HepG2 (cell line): ENCODE results near the gene ITPR1. TPM values are rescaled to one million over a fixed set of nuclear protein-coding genes. Genes with fewer than 3 reads are reported as not detected.

ENCODE experiments used
- ATAC-seq: fragments of 200-7000 bp; cut with Tn5 transposase; 3 replicates; pipeline ENCODE4 v1.9.1; 2020; ENCODE audit warnings: mild to moderate bottlenecking, moderate library complexity
- BruUV-seq: library from RNA; stranded (reverse); fragments of 400-500 nt; replicated peaks from 2 replicates; lab custom pipeline; 2021; lab: Mats Ljungman, UMichigan
- CTCF ChIA-PET: fragments of 300-600 bp; formaldehyde crosslinking; extraction: SDS; loops from one replicate; lab custom pipeline; 2021; ENCODE audit warnings: low total read pairs, inconsistent platforms, low intra/inter-chr PET ratio; lab: Yijun Ruan, JAX
- POLR2A ChIA-PET: fragments of 350-600 bp; sonication (Branson Sonifier 250); formaldehyde crosslinking; loops from one replicate; lab custom pipeline; 2020; ENCODE audit warnings: antibody characterized with exemption, inconsistent platforms; lab: Yijun Ruan, JAX
- DNase-seq: peaks from one replicate; pipeline ENCODE4 v3.0.0-alpha.2; 2015; ENCODE audit warnings: low spot score
- FAIRE-seq: peaks from 3 replicates; lab custom pipeline; 2011; peaks lifted over from hg19 to GRCh38; lab: Jason Lieb, UNC
- H2AFZ ChIP-seq: one replicate; pipeline ENCODE4 v1.6.1; 2011; ENCODE audit warnings: low read length, inconsistent platforms
- H3K27ac ChIP-seq: fragments of 300-600 bp; 3 replicates; pipeline ENCODE4 v1.8.0; 2011; ENCODE audit warnings: mixed run types, mild to moderate bottlenecking, mixed read lengths, low read length, inconsistent platforms; ENCODE audit not compliant: insufficient read depth; ENCODE audit errors: extremely low read length
- H3K27me3 ChIP-seq, 2 experiments: fragments of 200-600 bp in 1 of 2; 2 replicates in 1 of 2; 3 replicates in 1 of 2; pipeline versions ENCODE4 v1.6.0 to v1.8.0; 2011; ENCODE audit warnings: low read length in 2 of 2, mild to moderate bottlenecking in 2 of 2, moderate library complexity in 2 of 2, inconsistent platforms in 1 of 2; ENCODE audit not compliant: insufficient read depth in 2 of 2, control insufficient read depth in 1 of 2
- H3K36me3 ChIP-seq, 2 experiments: fragments of 200-600 bp in 1 of 2; replicated peaks in 1 of 2; 2 replicates in 1 of 2; 3 replicates in 1 of 2; pipeline versions ENCODE4 v1.5.1 to v1.8.0; 2011; ENCODE audit warnings: low read length in 2 of 2, inconsistent platforms in 1 of 2; ENCODE audit not compliant: insufficient read depth in 2 of 2, control insufficient read depth in 1 of 2
- H3K4me1 ChIP-seq: 2 replicates; pipeline ENCODE4 v1.5.1; 2012; ENCODE audit warnings: low read length, inconsistent platforms; ENCODE audit not compliant: insufficient read depth
- H3K4me2 ChIP-seq: 2 replicates; pipeline ENCODE4 v1.6.0; 2011; ENCODE audit warnings: low read depth, low read length, inconsistent platforms
- H3K4me3 ChIP-seq, 3 experiments: fragments of 200-600 bp in 1 of 3; sonication (generic), shearing (Covaris generic) in 1 of 3; replicated peaks in 1 of 3; 2 replicates each; pipeline ENCODE4 v1.5.1; 2011 to 2016; ENCODE audit warnings: low read length in 3 of 3, inconsistent platforms in 2 of 3, low read depth in 2 of 3, mild to moderate bottlenecking in 2 of 3, control low read depth in 1 of 3, mixed read lengths in 1 of 3; ENCODE audit not compliant: insufficient read depth in 1 of 3
- H3K79me2 ChIP-seq: one replicate; pipeline ENCODE4 v1.6.1; 2011; ENCODE audit warnings: low read length, inconsistent platforms; ENCODE audit not compliant: insufficient read depth
- H3K9ac ChIP-seq: 2 replicates; pipeline ENCODE4 v1.6.0; 2011; ENCODE audit warnings: mild to moderate bottlenecking, low read depth, low read length, inconsistent platforms; ENCODE audit not compliant: insufficient read depth
- H3K9me3 ChIP-seq: 2 replicates; pipeline ENCODE4 v1.5.1; 2012; ENCODE audit warnings: mild to moderate bottlenecking, low read length
- H4K20me1 ChIP-seq: 2 replicates; pipeline ENCODE4 v1.6.0; 2011; ENCODE audit warnings: inconsistent platforms, mild to moderate bottlenecking, low read length, moderate library complexity; ENCODE audit not compliant: insufficient read depth
- BRF2 ChIP-seq: sonication (generic); formaldehyde crosslinking; IDR thresholded peaks from 2 replicates; pipeline ENCODE4 v1.8.1; 2022; ENCODE audit warnings: mild to moderate bottlenecking, missing genetic modification reagents
- CBFB ChIP-seq: sonication (generic); formaldehyde crosslinking; IDR thresholded peaks from 2 replicates; pipeline ENCODE4 v1.4.0; 2020; ENCODE audit warnings: missing genetic modification reagents
- GATAD1 ChIP-seq: IDR thresholded peaks from 2 replicates; pipeline ENCODE4 v1.6.1; 2016; ENCODE audit warnings: missing genetic modification reagents, missing compliant biosample characterization
- GRHL1 ChIP-seq: sonication (generic); formaldehyde crosslinking; conservative IDR thresholded peaks from 2 replicates; pipeline ENCODE4 v1.8.0; 2022; ENCODE audit warnings: missing genetic modification reagents
- SP5 ChIP-seq: IDR thresholded peaks from 2 replicates; pipeline ENCODE4 v1.6.1; 2016; ENCODE audit warnings: low read depth, borderline replicate concordance
- SRSF1 ChIP-seq: fragments of 200-400 bp; formaldehyde crosslinking; optimal IDR thresholded peaks from 2 replicates; pipeline ENCODE3; 2017; ENCODE audit warnings: mild to moderate bottlenecking, low read depth, low read length, moderate library complexity
- ZNF530 ChIP-seq: sonication (generic); formaldehyde crosslinking; IDR thresholded peaks from 2 replicates; pipeline ENCODE4 v1.5.0; 2020; ENCODE audit warnings: low read depth, mild to moderate bottlenecking, missing genetic modification reagents
- ZNF546 ChIP-seq: sonication (generic); formaldehyde crosslinking; conservative IDR thresholded peaks from 2 replicates; pipeline ENCODE4 v1.8.1; 2023; ENCODE audit warnings: mild to moderate bottlenecking, missing genetic modification reagents
- WGBS: methylation state at CpG from one replicate; pipeline ENCODE4 v1.1.6; 2017; ENCODE audit warnings: low lambda C conversion rate; 5-methylcytosine and 5-hydroxymethylcytosine counted together
- in situ Hi-C: cut with HindIII; loops from 2 replicates; pipeline ENCODE4 v1.10.0; 2017; ENCODE audit warnings: low pct_unique_long_range_greater_than_20kb; ENCODE audit not compliant: extremely low pct_ligation_motif_present
- intact Hi-C: fragments of 100-400 bp; cut with micrococcal nuclease; formaldehyde crosslinking; loops from one replicate; pipeline ENCODE4 v1.10.0; 2022; ENCODE audit not compliant: unreplicated experiment
- polyA plus RNA-seq, 8 experiments: library from polyadenylated mRNA; depleted of rRNA in 3 of 8; stranded (reverse) in 7 of 8; unstranded in 1 of 8; fragments of >200 nt; fragmentation: Illumina TruSeq in 4 of 8; extraction: Trizol in 4 of 8; gene quantifications; 2 replicates each; pipeline versions ENCODE4 v1.2.1 to v1.2.3, GENCODE V29; 2011 to 2016; ENCODE audit warnings: low read depth in 4 of 8, missing spikeins in 1 of 8, mixed read lengths in 1 of 8; ENCODE audit not compliant: insufficient read depth in 1 of 8
- total RNA-seq, 5 experiments: library from RNA; depleted of rRNA; stranded (reverse); fragments of >200 nt; fragmentation: Illumina TruSeq; extraction: Trizol; gene quantifications; 2 replicates each; pipeline ENCODE4 v1.2.3, GENCODE V29; 2016; ENCODE audit warnings: low read depth in 1 of 5
- TF ChIP-seq, protein P1 (sequence below): sonication (generic); formaldehyde crosslinking; IDR thresholded peaks from 2 replicates; pipeline ENCODE4 v1.4.0; 2020; ENCODE audit warnings: missing genetic modification reagents
- TF ChIP-seq, protein P2 (sequence below): sonication (generic); formaldehyde crosslinking; IDR thresholded peaks from 2 replicates; pipeline ENCODE4 v1.4.0; 2020; ENCODE audit warnings: mild to moderate bottlenecking, missing genetic modification reagents
- TF ChIP-seq, protein P3 (sequence below): sonication (generic); formaldehyde crosslinking; IDR thresholded peaks from 2 replicates; pipeline ENCODE4 v1.8.1; 2023; ENCODE audit warnings: mild to moderate bottlenecking, moderate library complexity, missing genetic modification reagents

Gene ITPR1
- total and polyA plus RNA-seq, 2 of the 13 experiments (the other 11 are each of a cell fraction or from before 2014, with no cell fraction given), result 10.0 to 11.4 TPM

DNA sequence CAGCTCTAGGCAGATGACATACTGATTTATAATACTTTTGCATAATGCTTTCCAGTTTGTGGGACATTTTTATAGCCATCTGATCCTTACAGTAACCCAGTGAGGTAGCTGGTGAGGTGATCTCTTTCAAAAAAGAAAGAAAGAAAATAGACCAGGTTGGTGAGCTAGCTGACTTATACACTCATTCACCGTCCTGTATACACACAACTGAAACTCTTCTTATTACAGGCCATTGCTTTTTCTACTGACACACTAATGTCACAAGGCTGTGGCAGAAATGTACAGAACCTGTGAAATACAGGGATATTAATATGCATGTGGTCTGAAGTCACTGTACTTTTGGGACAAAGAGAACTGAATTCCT, 335.9 kb downstream of the ITPR1 start:
- Histone ChIP-seq H3K9ac (no peak overlapping the region), H3K9me3 (no peaks in the 10 kb centered on the region), H3K27me3 (no peaks in the 10 kb centered on the region), H3K4me2 (no peak overlapping the region), H3K4me1 (peaks cover 25% of the 10 kb centered on the region), H4K20me1 (no peaks in the 10 kb centered on the region), H2AFZ (no peak overlapping the region), H3K36me3 (0 out of 5 replicates have a peak, but pooled peaks cover 0 to 2% of the 10 kb centered on the region in 2 experiments), H3K4me3 (no peak overlapping the region), H3K27ac (no peak overlapping the region), H3K79me2 (no peaks in the 10 kb centered on the region)
- FAIRE-seq (no peak), ATAC-seq (no peak), DNase-seq (no peak)
- in situ Hi-C loops (no loop called here), intact Hi-C loops (no loop called here)
- 100% methylated on average over 1 of the region's 1 CpG for WGBS
- CTCF ChIA-PET, result no interaction called here
- TF ChIP-seq, protein P1, sequence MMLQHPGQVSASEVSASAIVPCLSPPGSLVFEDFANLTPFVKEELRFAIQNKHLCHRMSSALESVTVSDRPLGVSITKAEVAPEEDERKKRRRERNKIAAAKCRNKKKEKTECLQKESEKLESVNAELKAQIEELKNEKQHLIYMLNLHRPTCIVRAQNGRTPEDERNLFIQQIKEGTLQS (CRISPR knock-in tag), result no peak
- TF ChIP-seq, protein P2, sequence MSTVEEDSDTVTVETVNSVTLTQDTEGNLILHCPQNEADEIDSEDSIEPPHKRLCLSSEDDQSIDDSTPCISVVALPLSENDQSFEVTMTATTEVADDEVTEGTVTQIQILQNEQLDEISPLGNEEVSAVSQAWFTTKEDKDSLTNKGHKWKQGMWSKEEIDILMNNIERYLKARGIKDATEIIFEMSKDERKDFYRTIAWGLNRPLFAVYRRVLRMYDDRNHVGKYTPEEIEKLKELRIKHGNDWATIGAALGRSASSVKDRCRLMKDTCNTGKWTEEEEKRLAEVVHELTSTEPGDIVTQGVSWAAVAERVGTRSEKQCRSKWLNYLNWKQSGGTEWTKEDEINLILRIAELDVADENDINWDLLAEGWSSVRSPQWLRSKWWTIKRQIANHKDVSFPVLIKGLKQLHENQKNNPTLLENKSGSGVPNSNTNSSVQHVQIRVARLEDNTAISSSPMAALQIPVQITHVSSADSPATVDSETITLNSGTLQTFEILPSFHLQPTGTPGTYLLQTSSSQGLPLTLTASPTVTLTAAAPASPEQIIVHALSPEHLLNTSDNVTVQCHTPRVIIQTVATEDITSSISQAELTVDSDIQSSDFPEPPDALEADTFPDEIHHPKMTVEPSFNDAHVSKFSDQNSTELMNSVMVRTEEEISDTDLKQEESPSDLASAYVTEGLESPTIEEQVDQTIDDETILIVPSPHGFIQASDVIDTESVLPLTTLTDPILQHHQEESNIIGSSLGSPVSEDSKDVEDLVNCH (CRISPR knock-in tag), result no peak
- TF ChIP-seq, protein P3, sequence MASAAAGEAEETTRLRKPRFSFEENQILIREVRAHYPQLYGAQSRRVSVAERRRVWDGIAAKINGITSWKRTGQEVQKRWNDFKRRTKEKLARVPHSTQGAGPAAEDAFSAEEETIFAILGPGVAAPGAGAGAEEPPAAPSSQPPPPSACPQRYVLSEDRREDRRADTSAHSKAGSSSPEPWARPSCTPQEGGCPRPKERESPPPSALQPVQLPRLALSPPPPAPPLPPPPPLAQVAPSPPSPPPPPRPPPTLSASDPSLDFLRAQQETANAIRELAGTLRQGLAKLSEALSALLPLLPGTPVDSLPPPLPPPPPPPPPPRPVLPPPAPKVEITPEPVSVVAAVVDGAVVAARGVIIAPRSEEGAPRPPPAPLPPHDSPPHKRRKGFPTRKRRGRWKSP (CRISPR knock-in tag), result no peak
- BruUV-seq, result no TSS peak
- POLR2A ChIA-PET, result no interaction called here

DNA sequence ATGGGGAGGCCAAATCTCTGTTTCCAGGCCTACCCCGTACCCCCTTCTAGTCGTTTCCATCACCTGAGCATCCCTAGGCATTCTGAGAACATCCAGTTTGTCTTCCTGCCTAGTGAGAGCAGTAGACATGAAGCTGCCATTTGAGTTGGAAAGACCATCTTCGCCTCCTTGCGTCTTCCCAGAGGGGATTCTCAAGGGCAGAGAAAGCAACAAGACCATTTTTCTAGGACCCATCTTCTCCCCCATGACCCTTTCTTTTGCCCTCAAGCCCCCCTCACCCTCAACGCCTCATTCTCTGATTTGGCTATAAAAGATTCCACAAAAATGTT, 337.4 kb downstream of the ITPR1 start:
- no TSS peak for BruUV-seq
- Histone ChIP-seq H3K9me3 (no peaks in the 10 kb centered on the region), H3K4me1 (peaks cover 16% of the 10 kb centered on the region), H3K4me2 (no peak overlapping the region), H3K27ac (no peak overlapping the region), H3K9ac (no peak overlapping the region), H3K36me3 (no peaks in the 10 kb centered on the region), H3K27me3 (no peaks in the 10 kb centered on the region), H4K20me1 (no peaks in the 10 kb centered on the region), H2AFZ (no peak overlapping the region), H3K4me3 (no peak overlapping the region), H3K79me2 (no peaks in the 10 kb centered on the region)
- ChIA-PET POLR2A (no interaction called here), CTCF (no interaction called here)
- FAIRE-seq, result no peak
- 93% methylated on average over 5 of the region's 5 CpGs for WGBS
- in situ Hi-C loops, result no loop called here
- ATAC-seq, result no peak
- no peak for DNase-seq
- intact Hi-C loops, result no loop called here
- no peak for TF ChIP-seq SRSF1
- TF ChIP-seq GATAD1 (CRISPR knock-in tag), result no peak
- TF ChIP-seq CBFB (CRISPR knock-in tag), result no peak
- no peak for TF ChIP-seq GRHL1
- TF ChIP-seq SP5 (CRISPR knock-in tag), result no peak
- no peak for TF ChIP-seq ZNF546
- TF ChIP-seq ZNF530, result no peak
- TF ChIP-seq BRF2 (CRISPR knock-in tag), result no peak
